ENCODE data around the gene LAMA2. TPM values are rescaled to one million over a fixed set of nuclear protein-coding genes. Genes with fewer than 3 reads are reported as not detected.

The LAMA2 gene
- total RNA-seq, 1 experiment from 2014 or later: 0.41 TPM

DNA sequence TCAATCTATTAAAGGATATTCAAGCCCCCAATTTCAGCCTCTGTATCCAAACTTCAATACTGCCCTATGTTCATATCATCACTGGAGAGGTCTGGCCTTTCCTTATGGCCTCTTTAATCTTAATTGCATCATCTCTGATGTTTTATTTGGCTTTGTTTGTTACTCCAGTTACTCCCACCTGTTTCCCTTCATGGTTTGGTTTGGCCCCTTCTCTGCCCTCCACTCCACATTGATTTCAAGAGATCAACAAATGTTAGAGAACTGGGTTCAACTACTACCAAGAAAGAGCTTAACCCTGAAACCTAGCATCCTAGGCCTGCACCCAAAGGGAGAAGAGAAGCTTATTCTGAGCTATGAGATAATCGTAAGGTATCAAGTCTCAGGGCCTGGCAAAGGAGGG is 221.6 kb downstream of the LAMA2 start:
- DNase-seq (ENCODE audit: low read depth): no peak
- in situ Hi-C loops (cut with HindIII; ENCODE audit: low pct_unique_long_range_greater_than_20kb, low sequenced_read_pairs): no loop called here

DNA sequence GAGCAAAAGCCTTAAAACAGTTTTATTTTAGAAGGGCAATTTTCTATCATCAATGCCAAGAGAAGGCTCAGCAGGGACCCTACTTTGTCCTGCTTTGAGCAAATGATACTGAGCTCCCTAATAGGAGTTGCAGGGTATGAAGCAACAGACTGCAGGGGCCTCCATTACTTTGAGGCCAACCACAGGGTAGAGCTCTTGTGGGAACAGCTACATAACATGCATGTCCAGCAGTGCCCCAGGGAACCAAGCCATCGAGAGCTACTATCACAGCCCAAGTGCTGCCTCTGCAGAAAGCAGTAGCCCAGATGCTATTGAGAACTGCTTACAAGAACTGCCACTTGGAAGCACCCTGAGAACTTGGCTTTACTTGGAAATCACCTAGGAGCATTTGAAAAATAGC is 222.1 kb downstream of the LAMA2 start:
- DNase-seq (ENCODE audit: low read depth): no peak
- in situ Hi-C loops (cut with HindIII; ENCODE audit: low pct_unique_long_range_greater_than_20kb, low sequenced_read_pairs): no loop called here

DNA sequence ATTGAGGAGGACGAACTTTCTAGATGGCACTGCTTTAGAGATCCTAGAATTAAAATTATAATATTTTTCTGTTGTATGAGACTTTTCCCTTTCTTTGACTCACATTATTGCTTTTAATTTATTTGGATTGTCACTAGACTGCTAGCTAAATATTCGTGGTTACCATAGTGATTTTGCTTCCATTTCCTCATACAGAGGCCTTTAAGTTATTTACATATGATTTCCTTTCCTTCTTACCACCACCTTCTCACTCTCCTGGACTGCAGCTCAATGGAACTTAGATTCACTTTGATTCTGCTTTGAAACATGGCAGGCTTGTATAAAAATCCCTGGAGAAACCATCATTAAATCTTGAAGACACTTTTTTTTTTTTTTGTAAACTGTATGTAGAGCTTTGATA is 222.9 kb downstream of the LAMA2 start:
- DNase-seq (ENCODE audit: low read depth): no peak
- in situ Hi-C loops (cut with HindIII; ENCODE audit: low pct_unique_long_range_greater_than_20kb, low sequenced_read_pairs): no loop called here

DNA sequence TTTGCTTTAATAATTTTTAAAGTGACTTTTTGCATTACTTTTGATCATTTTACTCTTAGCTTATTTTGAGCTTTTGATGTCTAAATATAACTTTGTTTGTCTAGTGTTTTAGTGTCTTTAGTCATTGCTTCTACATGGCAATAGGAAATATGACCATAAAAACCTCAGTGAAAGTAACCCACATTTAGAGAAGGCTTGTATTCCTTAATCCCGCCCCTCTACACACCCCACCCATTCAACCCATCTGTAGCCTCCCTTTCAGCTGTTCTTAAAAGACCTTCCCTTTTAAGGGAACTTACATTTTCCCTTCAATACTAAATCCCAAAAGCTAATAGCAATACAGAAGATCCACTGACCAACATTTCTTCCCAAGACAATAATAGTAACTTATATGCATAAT is 225.4 kb downstream of the LAMA2 start:
- no peak for DNase-seq (ENCODE audit: low read depth)
- in situ Hi-C loops (cut with HindIII; ENCODE audit: low pct_unique_long_range_greater_than_20kb, low sequenced_read_pairs): no loop called here

DNA sequence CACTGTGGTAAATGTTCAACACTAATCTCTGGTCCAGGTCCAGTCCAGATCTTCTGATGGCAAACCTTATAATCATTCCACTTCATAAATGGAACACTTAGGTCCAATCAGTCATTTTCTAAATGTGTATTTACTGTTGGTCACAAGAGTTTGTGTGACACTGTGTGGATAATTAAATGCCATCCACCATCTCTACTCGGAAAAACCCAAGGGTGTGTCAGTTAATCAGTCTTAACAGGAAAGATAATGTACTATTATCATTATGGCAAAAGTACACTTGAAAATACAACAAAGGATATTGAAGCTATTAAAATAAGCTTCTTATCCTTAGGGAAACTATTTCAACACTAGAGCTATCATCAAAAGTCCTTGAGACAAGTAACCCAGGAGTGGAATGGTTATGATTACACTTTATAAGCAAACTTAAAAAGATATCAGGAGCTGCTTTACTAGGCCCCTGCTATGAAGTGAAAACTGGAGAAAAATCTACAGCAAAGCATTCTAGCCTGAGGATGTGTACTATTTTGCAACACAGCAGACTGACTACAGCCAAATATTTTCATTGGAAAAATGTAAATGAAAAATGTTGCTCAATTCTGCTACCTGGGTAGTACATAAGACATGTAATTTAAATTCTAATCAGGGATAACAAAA is 227.9 kb downstream of the LAMA2 start:
- in situ Hi-C loops (cut with HindIII; ENCODE audit: low pct_unique_long_range_greater_than_20kb, low sequenced_read_pairs): no loop called here
- DNase-seq (ENCODE audit: low read depth): no peak

DNA sequence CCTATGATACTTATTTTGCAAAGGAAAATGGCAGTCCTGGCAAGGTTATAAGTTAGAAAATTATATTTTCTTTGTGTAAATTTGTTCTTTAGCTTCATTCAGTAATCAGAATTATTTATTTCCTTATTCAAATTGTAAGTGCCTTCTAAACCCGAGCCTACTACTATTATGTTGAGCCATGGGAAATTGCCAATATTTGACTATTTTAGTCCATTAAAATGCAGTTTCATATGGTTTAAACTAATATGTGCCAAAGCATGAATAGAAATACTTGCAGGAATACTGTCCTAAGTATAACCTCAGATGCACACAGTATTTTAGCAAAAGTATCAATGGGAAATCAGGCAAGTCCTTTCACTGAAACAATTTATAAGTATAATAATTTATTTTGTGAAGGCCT is 228.4 kb downstream of the LAMA2 start:
- no peak for DNase-seq (ENCODE audit: low read depth)
- in situ Hi-C loops (cut with HindIII; ENCODE audit: low pct_unique_long_range_greater_than_20kb, low sequenced_read_pairs): no loop called here

DNA sequence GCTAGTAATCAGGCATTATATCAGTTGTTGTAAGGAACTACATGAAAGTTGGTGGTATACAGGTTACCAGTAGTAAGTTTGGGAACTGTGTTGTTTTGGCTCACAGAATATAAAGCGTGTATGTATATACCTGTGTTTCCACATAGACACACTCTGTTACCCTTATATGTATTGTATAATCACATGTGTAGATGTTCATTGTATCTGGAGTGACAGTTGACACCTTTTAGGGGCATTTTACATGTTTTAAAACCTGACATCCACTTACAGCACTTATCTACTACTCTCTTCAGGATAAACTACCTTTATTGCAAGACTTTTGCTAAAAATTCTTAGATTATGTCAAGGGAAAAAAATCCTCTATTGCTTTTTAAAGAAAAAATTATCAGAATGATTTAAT is 228.9 kb downstream of the LAMA2 start:
- in situ Hi-C loops (cut with HindIII; ENCODE audit: low pct_unique_long_range_greater_than_20kb, low sequenced_read_pairs): no loop called here
- DNase-seq (ENCODE audit: low read depth): no peak

DNA sequence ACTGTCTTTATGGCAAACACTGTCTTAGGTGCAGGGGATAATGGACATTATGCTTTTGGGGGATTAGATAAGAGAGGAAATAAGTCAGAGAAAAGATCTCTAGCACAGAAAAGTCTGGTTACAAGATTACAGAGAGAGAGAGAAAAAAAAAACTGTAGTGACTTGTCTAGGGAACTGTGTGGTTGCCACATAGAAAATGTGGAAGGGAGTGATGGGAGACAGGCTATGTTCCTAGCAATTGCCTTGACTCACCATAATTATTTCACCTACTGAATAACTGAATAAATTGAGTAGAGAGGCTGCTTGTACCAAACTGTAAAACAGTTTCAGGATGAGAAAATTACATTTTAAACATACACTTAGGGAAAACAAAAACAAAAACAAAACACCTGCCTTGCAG is 229.7 kb downstream of the LAMA2 start:
- DNase-seq (ENCODE audit: low read depth): no peak
- in situ Hi-C loops (cut with HindIII; ENCODE audit: low pct_unique_long_range_greater_than_20kb, low sequenced_read_pairs): no loop called here

DNA sequence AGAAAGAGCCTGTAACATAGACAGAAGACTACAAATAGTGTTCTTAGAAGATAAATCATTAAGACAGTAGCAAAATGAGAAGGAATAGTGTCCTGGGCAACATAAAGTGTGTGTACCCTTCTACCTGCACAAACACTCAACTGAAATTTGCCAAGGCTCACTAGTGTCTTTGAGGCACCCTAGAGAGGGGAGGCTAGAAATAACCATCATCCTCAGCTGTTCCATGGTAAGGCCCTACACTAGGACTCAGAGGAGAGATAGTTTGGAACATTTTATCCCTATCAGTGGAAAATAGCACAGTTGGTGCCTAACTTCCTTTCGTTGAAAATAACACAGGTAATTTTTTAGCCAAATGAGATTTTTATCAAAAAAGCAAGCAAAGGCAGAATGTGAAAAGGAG is 230.7 kb downstream of the LAMA2 start:
- DNase-seq (ENCODE audit: low read depth): no peak
- in situ Hi-C loops (cut with HindIII; ENCODE audit: low pct_unique_long_range_greater_than_20kb, low sequenced_read_pairs): no loop called here

DNA sequence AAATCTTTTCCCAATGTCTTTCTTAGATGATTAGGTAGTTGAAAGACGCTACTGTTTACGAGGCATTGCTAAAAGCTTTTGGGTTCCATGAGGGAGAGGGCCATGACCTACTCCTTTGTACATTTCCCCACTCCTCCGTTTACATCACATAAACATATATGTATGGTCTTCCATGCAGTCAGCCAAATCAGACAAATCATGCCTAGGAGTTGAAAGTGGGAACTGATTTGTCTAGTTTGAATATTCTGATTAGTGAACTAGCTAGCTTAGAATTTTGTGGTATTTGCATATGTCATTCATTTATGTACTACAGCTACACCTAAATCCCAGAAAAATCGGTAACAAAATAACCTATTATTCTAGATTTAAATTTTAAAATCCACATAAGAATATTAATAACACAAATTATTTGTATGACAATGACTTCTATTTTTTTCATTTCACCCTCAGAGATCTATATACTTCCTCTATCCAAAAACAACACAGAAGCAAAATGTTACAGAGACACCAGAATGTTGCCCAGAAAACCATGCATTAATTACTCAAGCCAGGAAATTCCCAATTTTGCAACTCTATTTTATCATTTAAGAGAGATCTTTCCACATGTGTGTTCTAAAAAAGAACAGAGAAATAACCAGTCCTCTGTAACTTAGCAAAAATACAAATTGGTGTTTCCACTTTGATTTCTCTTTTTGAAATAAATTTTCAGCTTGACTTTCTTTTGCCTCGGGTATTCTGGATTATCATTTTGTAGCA is 231.9 kb downstream of the LAMA2 start:
- no peak for DNase-seq (ENCODE audit: low read depth)
- in situ Hi-C loops (cut with HindIII; ENCODE audit: low pct_unique_long_range_greater_than_20kb, low sequenced_read_pairs): no loop called here

DNA sequence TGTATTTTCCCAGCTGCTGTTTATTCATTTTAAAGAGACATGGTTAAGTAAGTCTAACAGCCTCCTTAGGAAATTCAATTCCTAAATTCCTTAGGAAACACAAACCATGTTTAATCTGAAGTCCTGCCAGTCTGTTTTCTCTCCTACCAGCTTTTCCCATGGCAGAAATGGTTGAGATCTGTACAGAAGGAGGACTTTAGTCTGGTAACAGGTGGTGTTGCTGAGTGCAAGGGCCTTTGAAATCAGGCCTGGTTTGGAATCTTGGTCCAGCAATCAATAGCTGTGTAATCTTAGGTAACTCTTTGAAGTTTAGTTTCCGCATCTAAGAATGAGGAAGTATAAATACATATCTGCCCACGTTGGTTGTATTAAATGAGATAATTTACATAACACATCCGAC is 232.5 kb downstream of the LAMA2 start:
- no peak for DNase-seq (ENCODE audit: low read depth)
- in situ Hi-C loops (cut with HindIII; ENCODE audit: low pct_unique_long_range_greater_than_20kb, low sequenced_read_pairs): no loop called here

DNA sequence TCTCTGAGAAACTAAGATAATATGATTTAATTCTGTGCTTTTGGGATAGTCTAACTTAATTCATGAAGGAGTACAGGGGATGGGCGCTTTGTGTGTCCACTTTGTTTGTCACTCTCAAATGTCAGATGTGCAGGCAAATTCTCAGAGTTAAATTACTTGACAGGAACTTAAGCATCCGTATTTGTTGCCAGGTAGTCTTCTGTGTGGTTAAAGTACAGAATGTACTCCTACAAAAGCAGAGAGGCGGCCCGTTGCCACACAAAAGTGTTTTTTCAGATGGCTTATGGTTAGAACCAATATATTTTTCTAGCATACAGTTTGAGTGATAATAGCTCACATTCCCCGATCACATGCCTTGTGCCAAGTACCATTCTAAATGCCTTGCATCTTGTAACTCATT is 234.4 kb downstream of the LAMA2 start:
- in situ Hi-C loops (cut with HindIII; ENCODE audit: low pct_unique_long_range_greater_than_20kb, low sequenced_read_pairs): no loop called here
- no peak for DNase-seq (ENCODE audit: low read depth)

DNA sequence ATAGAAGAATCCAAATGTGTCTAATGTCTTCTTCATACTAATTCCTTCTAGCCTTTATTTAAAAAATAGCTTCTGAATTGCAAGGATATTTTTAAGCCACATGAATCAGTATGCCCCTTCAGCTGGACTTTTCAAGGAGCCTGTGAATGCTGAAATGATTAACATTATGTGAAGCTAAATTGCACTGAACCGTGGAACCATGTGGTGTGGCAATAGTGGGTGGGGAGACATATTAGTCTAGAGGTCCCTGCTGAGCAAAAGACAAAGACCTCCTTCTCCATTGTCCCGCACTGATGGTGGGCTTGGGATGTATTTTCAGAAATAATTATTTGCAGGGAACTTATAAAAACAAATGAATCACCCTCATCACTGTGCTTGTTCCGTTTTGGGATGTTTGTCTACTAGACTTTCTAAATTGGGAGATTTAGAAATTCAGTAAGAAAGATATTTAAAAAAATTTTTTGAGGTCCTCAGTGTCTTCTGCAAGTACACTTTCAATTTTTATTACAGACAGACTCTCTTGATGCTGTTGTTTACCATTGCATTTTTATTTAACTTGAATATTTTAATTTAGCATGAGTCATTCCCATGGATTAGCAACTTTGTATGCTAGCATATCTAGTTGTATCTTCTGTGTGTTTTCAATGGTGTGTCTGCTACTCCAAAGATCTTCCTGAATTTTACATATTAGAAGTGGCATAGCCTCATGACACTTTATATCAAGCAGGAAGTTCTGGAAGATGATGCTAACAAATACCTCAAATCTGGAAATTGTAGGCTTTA is 238.1 kb downstream of the LAMA2 start:
- DNase-seq (ENCODE audit: low read depth): peak; percentile 53

DNA sequence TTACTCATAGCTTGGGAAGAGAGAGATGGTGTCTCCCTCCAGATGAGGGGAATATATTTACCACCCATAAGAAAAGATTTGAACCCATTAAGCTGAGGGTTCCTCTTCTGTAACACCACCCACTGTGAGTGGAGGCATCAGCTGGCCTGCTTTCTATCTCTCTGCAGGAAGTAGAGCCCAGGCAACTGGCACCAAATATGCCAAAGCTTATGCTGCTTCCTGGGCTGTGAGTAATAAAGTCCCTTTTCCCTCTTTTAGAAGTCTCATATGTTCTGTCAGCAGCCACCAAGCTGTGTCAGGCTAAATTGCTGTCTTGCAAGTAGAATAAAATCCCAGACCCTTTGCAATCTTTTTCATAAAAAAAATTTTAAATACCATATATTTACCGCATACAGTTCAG is 241.4 kb downstream of the LAMA2 start:
- in situ Hi-C loops (cut with HindIII; ENCODE audit: low pct_unique_long_range_greater_than_20kb, low sequenced_read_pairs): no loop called here
- DNase-seq (ENCODE audit: low read depth): no peak

More for the DNA sequence above, 238.1 kb downstream of the LAMA2 start:
- in situ Hi-C loops (cut with HindIII; ENCODE audit: low pct_unique_long_range_greater_than_20kb, low sequenced_read_pairs): no loop called here

DNA sequence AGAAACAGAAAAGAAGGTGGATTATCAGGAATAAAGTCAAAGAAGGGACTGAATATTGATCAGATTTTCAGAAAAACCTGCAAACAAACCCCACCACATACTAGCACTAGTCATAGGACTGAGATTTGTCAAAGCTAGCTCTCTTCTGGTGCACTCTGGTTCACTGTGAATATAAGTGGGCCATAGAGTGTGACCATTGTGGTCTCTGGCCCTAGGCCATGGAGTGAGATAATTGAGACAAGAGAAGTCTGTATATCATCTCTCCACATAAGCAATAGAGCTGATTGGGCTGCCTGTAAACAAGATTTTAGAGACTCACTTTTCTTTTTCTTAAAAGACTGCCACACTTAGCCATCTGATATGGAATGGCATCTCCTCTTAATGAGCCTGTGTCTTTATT is 247.2 kb downstream of the LAMA2 start:
- in situ Hi-C loops (cut with HindIII; ENCODE audit: low pct_unique_long_range_greater_than_20kb, low sequenced_read_pairs): no loop called here
- DNase-seq (ENCODE audit: low read depth): no peak

DNA sequence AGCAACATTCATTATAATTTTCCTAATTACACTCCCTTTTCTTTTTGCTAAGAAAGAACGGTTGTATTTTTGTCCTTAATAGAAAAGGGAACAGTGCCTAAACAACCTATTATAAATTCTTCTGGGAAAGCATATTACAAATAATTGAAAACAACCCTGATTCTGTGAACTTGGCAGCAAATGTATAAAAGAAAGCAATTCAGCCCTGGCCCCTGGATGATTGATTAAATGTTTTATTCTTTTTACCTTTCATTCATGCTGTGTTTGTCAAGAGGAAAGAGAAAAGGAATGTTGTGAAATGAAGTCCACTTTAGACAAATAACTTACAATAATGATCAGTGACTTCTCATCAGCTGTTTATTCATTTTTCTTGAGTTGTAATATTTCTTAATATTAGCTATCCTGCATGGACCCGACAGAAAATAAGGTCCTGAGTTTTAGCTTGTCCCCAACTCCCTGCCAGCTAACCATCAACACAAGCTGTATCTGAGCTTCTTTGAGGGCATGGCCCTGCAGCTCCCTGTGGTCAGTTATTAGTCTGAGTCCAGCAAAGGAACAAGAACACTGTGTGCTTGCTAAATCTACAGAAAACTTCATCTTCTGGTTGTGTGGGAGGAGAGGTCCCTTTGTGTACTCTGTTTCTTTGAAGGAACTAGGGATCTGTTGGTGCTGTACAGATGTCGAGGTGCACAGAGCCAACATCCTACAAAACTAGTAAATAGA is 248.2 kb downstream of the LAMA2 start:
- no peak for DNase-seq (ENCODE audit: low read depth)

DNA sequence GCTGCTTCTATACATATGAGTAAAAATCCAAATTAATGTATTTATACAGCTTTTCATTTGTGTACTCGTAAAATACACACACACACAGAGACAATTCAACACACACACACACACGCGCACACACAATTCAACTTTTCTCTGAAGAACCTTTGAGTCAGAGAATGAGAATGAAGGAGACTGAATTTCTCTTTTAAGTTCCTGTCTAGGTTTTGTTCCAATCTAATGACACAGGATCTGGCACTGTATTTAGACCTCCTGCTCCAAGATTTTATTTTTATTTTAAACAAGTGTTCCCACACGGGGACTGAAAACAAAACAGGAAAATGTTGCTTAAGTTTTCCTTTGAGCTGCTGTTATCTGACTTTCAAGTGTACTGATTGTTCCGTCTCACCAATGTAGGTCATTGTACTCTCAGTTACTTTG is 250.8 kb downstream of the LAMA2 start:
- in situ Hi-C loops (cut with HindIII; ENCODE audit: low pct_unique_long_range_greater_than_20kb, low sequenced_read_pairs): no loop called here
- DNase-seq (ENCODE audit: low read depth): no peak

More for the DNA sequence above, 248.2 kb downstream of the LAMA2 start:
- in situ Hi-C loops (cut with HindIII; ENCODE audit: low pct_unique_long_range_greater_than_20kb, low sequenced_read_pairs): no loop called here

DNA sequence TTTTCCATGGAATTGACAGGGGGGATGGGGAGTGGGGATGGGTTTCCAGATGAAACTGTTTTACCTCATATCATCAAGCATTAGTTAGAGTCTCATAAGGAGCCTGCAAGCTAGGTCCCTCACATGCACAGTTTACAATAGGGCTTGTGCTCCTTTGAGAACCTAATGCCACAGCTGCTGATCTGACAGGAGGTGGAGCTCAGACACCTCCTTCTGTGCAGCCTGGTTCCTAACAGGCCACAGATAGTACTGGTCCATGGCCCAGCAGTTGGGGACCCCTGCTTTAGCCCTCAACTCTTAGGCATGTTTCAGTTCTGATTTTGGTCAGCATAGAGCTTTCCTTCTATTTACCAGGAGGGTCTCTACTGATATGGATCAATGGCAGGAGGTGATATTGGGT is 251.6 kb downstream of the LAMA2 start:
- in situ Hi-C loops (cut with HindIII; ENCODE audit: low pct_unique_long_range_greater_than_20kb, low sequenced_read_pairs): no loop called here
- no peak for DNase-seq (ENCODE audit: low read depth)

DNA sequence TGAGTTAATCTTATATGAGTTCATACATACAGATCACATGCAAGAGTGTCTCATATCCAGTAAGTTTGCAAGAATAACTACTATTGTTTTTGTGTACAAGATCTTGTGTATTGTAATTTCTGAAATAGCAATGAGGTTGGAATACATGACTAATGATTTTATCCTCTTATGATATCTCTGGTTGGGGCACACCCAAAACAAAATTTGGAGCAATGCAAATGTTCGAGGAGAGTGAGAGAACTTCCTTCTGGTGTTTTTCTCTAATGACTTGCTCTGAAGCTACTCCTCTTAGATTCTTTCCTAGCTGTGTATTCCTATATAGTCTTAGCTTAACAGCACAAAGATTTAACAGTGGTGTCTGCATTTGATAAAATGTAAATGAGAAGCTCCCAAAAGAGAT is 252.5 kb downstream of the LAMA2 start:
- in situ Hi-C loops (cut with HindIII; ENCODE audit: low pct_unique_long_range_greater_than_20kb, low sequenced_read_pairs): no loop called here
- DNase-seq (ENCODE audit: low read depth): no peak

Data from Caki2 (cell line).